HG03108 (cell line): Measurements from ENCODE around the gene HES5.
"Not testable (repeated sequence)": the region's sequence is repeated elsewhere in the genome, so short reads cannot be mapped to it uniquely, and the experiment has no call there.

Source experiments
- ATAC-seq: cut with Tn5 transposase; IDR thresholded peaks from one replicate; pipeline ENCODE4 v1.9.1; 2021; ENCODE audit warnings: moderate library complexity; ENCODE audit not compliant: unreplicated experiment

Gene HES5, protein sequence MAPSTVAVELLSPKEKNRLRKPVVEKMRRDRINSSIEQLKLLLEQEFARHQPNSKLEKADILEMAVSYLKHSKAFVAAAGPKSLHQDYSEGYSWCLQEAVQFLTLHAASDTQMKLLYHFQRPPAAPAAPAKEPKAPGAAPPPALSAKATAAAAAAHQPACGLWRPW

DNA sequence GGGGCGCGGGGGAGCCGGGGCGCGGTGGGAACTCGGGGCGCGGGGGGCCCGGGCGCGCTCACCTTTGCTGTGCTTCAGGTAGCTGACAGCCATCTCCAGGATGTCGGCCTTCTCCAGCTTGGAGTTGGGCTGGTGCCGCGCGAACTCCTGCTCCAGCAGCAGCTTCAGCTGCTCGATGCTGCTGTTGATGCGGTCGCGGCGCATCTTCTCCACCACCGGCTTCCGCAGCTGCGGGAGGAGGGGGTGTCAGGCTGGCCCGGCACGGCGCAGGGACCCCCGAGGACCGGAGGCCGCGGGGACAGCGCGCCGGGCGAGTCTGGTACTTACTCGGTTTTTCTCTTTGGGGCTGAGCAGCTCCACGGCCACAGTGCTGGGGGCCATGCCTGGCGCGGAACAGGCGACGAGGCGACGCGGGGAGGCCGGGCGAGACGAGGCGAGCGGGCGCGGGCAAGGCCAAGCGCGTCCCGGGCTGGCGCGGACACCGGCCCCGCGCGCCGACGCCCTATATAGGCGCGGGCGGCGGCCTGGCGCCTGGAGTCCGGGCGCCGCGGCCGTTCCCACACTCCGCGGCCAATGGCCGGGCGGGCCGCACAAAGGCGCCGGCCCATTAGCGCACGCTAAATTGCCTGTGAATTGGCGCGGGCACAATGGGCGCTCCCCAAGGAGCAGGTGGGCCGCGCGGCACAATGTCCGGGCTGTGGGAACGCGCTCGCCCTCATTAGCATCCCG is at the start of gene HES5:
HES5 (minus strand) TSS at position 480 of the 729 bp plus-strand sequence; CDS start at position 381, 99 bp downstream.
- ATAC-seq: no peak

DNA sequence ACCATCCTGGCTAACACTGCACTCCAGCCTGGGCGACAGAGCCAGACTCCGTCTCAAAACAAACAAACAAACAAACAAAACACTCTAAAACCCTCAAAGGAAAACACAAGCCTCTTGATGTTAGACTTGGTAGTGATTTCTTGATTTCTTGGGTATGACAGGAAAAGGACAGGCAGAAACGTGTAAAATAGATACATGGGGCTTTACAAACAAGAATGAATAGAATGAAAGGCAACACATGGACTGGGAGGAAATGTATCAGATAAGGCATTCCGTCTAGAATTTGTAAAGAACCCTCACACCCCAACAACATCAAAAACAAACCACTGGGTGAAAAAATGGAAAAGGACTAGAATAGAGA is 48.7 kb upstream of the HES5 start:
- no peak for ATAC-seq

DNA sequence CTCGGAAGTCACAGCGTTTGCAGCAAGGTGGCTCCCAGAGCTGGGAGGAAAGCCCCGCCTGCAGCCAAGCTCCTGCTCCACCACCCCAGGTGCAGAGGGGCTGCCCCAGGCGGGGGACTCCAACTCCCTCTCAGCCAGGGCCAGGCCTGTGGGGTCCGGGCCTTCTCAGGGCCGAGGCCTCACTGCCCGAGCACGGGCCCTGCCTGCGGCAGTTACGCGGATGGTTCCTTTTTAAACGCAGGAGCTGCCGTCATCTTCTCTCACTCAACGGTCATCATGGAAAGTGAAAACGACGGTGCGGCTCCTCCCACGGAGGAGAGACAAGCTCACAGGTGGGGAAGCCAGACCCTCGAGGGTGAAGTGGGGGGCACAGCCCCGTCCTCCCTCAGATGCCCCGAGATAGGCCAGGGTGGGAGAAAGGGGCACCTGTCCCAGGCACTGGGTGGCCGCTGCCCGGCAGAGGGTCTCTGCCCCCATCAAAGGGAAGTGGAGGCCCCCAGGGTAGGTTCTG is 47.6 kb upstream of the HES5 start:
- ATAC-seq: peak; percentile 22

DNA sequence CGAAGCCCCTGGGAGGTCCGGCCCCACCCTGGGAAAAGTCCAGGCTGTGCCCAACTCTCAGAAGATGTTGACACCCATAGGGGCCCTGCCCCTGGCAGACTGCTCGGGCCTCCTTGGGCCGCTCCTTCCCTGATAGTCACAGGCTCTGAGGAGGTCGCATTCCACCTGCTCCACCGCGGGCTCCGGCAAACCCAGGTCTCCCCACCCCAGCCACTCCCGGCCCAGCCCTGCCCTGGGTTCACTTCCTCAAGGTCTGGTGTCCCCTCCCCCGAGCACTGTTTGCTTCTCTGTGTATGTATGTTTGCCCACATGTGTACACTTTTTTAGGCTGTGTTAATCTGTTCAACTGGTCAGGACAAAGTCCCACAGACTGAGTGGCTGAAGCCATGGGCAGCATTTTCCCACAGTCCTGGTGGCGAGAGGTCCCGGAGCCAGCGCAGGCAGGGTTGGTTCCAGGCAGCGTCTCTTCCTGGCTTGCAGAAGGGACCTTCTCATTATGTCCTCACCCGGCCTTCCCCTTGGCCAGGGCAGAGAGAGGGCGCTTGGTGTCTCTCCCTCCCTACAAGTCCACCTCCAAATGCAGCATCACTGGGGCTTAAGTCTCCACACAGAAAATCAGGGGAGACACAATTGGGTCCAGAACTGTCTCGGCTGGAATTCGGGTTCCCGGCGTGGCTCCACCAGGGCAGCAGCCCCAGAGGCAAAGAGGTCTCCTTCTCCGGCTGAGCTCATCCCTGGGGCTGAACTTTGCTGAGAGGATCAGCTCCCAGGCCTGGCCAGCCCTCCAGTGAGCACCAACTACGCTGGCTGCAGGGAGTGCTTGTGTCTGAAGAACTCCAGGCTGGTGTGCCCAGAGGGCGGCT is 46.0 kb upstream of the HES5 start:
- ATAC-seq: no peak

DNA sequence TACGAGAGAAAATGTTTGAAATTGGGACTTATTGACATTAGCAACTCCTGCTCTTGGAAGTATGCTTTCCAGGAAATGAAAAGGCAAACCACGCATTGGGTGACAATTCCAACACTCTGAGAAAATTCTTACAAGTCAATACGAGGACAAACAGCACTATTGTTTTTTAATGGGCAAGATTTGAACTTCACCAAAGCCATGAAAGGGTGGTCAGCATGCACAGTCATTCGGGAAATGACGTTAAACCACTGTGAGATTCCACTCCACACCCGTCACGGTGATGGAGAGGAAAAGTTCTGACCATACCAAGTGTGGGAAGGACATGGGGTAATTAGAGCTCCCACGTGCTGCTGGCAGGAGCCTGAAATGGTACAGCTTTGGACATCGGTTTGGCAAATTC is 44.3 kb upstream of the HES5 start:
- no peak for ATAC-seq

DNA sequence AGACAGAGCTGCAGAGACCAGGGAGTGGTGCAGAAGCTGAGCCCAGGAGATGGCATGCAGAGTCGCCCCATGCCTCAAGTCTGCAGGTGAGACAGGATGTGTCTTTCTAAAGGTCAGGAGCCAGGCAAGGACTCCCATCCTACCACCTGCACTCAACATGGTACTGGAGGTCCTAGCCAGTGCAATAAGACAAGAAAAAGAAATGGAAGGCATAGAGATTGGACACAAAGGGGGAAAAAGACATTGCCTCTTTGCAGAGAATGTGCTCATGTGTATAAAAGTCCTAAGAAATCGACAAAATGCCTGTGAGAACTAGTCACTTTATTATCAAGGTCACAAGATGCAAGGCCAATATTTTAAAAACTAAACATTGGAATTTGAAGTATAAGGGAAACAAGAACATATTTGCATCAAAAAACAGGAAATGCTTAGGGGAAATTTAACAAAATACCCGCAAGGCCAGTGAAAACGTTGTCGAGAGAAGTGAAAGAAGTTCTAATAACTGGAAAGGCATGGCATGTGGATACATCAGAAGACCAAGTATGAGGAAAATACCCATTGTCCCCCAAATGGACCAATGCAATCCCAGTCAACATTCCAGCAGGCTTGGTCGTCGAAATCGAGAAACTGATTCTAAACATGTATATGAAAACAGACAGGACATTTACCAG is 43.3 kb upstream of the HES5 start:
- ATAC-seq: no peak

DNA sequence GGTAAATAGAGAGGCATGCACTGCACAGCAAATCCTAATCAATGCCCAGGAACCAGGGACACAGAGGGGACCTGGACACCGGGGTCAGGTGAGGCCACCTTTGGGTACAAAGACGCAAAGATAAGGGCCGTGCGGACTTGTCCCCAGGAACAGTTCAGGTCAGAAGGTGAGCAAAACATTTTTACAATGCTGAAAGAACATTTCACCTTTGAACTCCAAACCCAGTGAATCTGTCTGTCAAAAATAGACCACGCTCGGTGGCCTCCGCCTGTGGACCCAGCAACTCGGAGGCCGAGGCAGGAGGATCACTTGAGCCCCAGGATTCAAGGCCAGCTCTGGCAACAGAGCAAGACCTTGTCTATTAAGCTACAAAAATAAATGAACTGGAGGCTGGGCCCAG is 41.3 kb upstream of the HES5 start:
- no peak for ATAC-seq

DNA sequence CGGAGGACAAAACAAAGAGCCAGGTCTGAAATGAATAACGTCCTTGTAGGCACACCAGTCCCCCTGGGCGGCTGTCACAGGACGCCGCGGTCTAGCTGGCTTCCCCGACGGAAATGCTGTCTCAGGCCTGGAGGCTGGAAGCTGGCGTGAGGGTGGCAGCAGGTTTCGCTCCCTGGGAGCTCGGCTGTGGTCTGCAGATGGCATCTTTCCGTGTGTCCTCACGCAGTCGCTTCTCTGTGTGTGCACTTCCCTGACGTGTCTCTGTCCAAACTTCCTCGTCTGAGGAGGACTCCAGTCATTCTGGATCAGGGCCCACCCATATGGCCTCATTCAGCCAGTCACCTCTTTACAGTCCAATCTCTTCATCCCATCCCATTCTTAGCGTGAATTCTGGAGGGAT is 40.3 kb upstream of the HES5 start:
- no peak for ATAC-seq

DNA sequence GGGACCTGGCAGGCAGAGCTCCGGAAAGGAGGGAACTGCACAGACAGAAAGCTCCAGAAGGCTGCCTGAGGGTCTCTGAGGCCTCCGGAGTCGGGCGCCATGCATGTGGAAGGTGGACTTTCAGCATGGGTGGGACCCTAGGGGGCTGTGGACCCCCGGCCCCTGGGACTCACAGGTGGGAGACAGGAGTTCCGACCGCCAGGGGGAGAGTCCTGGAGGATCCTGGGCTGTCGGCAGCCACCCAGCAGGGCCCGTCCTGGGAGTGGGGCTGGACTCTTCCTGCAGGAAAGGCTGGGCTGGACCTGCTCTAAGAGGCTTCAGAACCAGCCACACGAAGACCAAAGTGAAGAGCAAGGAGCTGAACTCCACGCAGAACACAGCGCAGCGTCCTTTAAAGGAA is 39.6 kb upstream of the HES5 start:
- not testable (repeated sequence) for ATAC-seq

DNA sequence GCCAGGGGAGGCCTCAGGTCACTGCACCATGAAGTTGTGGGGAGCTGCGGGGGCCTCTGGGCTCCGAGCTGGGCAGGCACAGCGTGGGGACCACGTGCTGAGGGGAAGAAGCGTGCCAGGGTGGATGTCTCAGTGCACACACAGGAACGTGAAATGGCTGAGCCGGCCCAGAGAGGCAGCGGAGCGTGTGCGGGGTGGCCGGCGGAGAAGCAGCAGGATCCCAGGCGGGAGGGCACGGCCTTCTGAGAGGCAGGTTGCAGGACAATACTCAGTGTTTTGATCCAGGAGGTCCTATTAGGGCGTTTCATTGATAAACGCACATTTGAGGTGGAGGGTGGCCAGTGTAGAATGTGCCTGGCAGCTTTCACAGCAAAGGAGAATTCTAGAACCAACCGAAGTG is 39.0 kb upstream of the HES5 start:
- no peak for ATAC-seq

DNA sequence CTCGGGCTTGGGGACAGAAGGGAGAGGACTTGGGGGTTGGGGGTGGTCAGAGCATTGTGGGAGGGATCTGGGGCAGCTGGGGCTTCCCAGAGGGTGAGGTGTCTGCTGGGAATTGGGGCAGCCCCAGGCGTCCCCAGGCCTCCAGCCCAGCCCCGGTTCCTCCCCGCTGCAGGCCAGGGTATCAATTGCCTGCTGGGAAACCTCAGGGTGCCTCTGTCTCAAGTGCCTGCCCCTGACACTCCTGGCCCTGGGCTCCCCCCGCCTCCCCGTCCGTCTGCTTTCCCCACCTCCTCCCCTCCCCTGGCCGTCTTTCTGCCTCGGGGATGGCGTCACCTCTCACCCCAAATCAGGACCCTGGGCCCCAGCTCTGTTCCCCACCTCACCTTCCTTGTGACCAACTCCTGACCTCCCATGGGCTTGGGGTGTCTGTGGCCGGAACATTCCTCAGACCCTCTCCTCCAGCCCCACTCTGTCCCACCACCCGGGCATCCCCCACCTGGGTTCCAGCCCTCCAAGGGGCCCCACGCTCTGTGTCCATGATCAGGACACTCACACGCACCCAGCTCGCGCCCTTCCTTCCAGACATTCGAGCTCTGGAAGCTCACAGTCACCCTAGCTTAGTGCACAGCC is 38.2 kb upstream of the HES5 start:
- ATAC-seq: not testable (repeated sequence)

DNA sequence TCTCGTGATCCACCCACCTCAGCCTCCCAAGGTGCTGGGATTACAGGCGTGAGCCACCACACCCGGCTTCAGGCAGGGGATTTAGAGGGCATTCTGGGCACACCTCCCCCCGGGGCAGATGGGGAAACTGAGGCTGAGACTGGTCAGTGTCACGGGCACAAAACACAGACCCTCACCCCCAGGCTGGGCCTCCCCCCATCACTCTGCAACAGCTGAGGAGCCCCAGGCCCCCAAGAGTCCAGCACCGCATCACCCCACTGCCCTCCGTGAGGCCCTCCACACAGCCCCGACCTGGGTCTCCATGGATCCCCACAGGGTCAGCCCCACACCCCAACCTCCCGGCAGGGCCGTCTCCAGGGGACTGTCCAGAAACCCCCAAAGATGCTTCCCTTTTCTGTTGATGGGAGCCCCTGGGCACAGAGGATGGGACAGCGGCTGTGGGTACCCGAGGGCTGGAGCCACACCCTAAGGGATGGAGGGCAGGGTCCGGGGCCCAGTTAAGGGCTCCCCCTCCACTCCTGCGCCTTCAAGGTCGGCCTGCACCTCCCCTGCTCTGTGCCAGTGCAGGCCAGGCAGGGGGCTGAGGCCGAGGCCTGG is 37.1 kb upstream of the HES5 start:
- no peak for ATAC-seq

DNA sequence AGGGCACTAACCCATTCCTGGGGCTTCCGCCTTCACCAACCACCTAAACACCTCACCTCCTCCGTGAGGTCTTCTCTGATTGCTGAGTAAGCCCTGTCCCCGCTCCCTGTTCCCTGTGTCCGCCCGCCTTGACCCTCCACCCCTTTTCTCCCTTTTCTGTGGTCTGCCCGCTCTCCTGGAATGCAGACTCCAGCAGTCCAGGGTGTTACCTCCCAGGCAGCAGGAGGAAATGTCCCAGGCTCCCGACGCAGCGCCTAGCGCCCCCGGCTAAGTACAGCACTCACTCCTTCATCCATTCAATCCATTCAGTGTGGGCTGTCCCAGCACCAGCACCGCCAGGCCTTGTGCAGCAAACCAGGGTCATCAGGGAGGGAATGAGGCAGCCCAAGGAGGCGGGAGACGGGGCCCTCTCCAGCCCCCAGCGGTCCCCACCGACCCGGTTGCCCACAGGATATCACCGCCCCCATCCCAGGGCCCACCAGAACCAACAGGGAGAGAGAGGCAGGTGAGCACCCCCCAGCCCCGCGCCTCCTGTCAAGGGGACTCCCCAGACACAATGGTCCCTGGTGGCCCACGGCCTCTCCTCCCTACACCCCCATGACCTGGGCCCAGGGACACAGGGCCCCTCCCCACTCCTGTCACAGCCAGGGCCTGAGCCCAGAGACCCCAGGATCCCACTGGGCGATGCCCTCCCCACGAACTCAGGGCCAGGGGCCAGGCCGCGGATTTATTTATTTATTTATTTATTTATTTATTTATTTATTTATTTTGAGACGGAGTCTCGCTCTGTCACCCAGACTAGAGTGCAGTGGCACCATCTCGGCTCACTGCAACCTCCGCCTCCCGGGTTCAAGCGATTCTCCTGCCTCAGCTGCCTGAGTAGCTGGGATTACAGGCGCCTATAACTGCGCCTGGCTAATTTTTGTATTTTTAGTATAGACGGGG is 36.3 kb upstream of the HES5 start:
- no peak for ATAC-seq

DNA sequence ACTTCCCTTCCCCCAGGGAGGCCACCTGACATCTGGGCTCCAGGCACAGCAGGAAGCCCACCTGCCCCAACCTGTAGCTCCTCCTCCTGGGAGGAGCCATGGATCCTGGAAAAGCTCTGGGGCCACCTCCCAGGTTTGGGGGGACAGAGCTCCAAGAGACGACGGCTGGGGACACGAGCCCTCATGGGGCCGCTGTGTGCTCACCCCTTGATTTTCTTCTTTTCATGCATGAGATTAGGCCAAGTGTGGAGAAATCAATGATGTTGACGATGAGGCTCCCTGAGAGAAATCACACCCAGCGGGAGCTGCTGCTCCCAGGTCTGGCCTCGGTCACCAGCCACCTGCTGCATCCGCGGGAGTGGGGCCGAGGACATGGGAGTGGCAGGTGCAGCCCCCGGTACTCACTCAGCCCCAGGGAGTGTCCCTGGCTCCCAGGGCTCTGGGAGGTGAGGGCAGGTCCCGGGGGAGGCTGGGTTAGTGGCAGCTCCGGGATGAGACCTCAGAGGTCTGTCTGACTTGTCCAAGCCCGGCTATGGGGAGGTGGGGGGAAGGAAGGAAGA is 34.8 kb upstream of the HES5 start:
- ATAC-seq: no peak

DNA sequence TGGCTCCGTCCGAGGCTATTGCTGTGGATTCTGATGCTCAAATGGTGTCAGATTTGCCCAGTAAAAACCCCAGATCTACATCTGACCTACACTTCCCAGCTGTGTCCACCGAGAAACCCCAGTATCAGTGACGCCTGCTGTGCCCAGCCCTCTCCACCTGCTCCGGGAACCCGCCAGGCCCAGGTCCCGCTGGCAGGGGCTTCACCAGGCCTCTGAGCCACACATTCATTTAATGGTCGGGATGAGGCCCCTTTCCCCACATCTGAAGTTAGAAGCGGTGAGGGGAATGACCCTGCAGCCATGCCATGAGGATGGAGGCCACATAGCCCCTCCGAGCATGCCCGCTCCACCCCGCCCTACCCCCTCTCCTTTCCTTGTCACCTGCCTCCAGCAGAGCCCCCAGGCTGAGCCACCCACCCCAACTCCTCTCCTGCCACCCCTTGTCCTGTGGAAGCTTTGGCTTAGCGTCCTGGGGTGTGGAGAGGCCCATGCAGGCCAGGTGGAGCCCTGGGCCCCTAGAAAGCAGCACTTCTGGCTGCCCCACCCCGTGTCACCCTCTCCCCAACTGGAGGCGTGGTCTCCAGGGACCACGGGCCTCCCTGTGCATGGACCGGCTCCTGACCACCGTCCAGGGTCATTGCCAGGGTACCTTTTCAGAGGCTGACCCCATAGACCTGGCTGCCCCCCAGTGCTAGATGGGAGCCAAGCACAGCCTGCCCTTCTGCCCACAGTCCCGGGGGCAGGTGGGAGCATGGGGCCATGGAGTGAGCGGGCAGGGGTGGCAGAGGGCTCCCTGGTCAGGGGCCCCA is 34.1 kb upstream of the HES5 start:
- ATAC-seq: no peak

DNA sequence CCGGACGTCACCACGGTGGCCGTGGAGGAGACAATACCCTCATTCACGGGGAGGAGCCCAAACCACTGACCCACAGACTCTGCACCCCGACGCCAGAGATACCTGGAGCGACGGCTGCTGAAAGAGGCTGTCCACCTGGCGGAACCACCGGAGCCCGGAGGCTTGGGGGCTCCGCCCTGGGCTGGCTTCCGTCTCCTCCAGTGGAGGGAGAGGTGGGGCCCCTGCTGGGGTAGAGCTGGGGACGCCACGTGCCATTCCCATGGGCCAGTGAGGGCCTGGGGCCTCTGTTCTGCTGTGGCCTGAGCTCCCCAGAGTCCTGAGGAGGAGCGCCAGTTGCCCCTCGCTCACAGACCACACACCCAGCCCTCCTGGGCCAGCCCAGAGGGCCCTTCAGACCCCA is 33.1 kb upstream of the HES5 start:
- ATAC-seq: no peak

DNA sequence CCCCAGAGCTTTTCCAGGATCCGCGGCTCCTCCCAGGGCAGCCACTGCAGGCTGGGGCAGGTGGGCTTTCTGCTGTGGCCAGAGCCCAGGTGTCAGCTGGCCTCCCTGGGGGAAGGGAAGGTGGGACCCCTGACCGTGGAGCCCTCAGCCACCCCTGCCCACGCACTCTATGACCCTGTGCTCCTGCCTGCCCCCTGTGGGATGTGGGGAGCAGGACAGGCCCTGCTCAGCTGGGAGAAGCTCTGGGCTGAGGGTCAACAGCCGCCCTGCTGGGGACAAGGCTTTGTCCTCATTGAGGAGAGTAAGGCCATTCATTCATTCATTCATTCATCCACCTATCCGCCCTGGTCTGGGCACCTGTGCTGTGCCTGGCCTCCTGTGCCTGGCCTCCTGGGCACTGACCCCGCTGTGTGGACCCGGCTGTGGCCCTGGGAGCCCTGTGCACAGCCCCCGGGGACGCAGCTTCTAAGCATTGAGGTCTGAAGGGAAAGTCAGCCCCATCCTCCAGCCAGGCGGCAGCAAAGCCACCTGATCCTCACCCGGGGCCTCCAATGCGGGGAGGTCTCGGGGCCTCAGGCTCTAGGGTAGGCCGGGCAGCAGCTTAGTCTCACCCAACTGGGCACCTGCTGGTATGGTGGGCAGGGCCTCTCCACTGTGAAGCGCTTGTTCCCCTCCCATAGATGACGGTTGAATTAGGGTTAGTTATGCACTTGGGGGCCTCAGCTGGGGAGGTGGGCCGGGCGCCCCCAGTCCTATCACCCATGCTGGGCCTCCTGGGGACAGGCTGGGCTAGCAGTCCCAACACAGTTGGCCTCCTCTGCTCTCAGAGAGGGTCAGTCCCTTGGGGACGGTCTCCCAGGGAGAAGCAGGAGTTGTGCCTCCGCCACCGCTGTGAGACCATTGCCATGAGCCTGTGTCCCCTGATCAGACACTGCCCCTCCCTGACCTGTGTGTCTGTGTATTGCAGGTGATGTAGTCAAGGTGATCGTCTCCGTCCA is 32.1 kb upstream of the HES5 start:
- no peak for ATAC-seq
